A549 (cell line): ENCODE measurements around the gene CHRND. TPM values are rescaled to one million over a fixed set of nuclear protein-coding genes. Genes with fewer than 3 reads are reported as not detected.

Experiments
- ATAC-seq, 2 experiments: fragments of 200-7000 bp in 1 of 2; fragments of >200 bp in 1 of 2; cut with Nextera tagmentation in 1 of 2; cut with Tn5 transposase in 1 of 2; 3 replicates each; pipeline versions ENCODE4 v1.8.0 to v1.9.1; 2018 to 2020; ENCODE audit warnings: mild to moderate bottlenecking in 1 of 2, moderate library complexity in 1 of 2
- CTCF ChIA-PET: fragments of 300-600 bp; sonication (Branson Sonifier 250); formaldehyde crosslinking; extraction: SDS; loops from one replicate; lab custom pipeline; 2021; ENCODE audit warnings: antibody characterized with exemption, inconsistent platforms; lab: Yijun Ruan, JAX
- POLR2A ChIA-PET: fragments of 350-600 bp; formaldehyde crosslinking; extraction: SDS; loops from one replicate; lab custom pipeline; 2021; ENCODE audit warnings: antibody characterized with exemption, inconsistent platforms; lab: Yijun Ruan, JAX
- DNase-seq, 2 experiments: peaks; one replicate each; pipeline versions ENCODE4 v3.0.0 to v3.0.0-alpha.2; 2011 to 2016; ENCODE audit warnings: low read depth in 1 of 2, low spot score in 1 of 2
- FAIRE-seq: peaks from 2 replicates; lab custom pipeline; 2011; peaks lifted over from hg19 to GRCh38; lab: Jason Lieb, UNC
- H3K27ac ChIP-seq, 2 experiments: fragments of >200 bp; sonication (Bioruptor Twin); formaldehyde crosslinking; 3 replicates each; pipeline ENCODE4 v1.5.1; 2016 to 2017
- H3K4me1 ChIP-seq: fragments of >200 bp; sonication (Bioruptor Twin); formaldehyde crosslinking; 3 replicates; pipeline ENCODE4 v1.6.1; 2016
- H3K4me2 ChIP-seq: fragments of >200 bp; sonication (Bioruptor Twin); formaldehyde crosslinking; 3 replicates; pipeline ENCODE4 v1.6.1; 2016
- H3K4me3 ChIP-seq: fragments of >200 bp; sonication (Bioruptor Twin); formaldehyde crosslinking; 3 replicates; pipeline ENCODE4 v1.5.1; 2016
- H3K9me3 ChIP-seq: fragments of >200 bp; sonication (Bioruptor Twin); formaldehyde crosslinking; 3 replicates; pipeline ENCODE4 v1.6.1; 2016
- CBX2 ChIP-seq: fragments of 200-600 bp; sonication (generic); IDR thresholded peaks from 2 replicates; pipeline ENCODE4 v1.6.1; 2016; ENCODE audit warnings: low read depth, mild to moderate bottlenecking, borderline replicate concordance
- CHD4 ChIP-seq: fragments of 200-600 bp; sonication (generic); IDR thresholded peaks from 2 replicates; pipeline ENCODE4 v1.6.1; 2016; ENCODE audit warnings: antibody characterized with exemption, mild to moderate bottlenecking, borderline replicate concordance
- ELK1 ChIP-seq: fragments of 150-350 bp; IDR thresholded peaks from 2 replicates; pipeline ENCODE4 v1.6.1; 2014; ENCODE audit warnings: low read depth, mild to moderate bottlenecking, low read length
- FOSB ChIP-seq: fragments of 250-450 bp; sonication (Bioruptor Pico); IDR thresholded peaks from 2 replicates; pipeline ENCODE4 v1.5.0; 2020; ENCODE audit warnings: mild to moderate bottlenecking, moderate library complexity
- FOSL2 ChIP-seq, 2 experiments: fragments of 450-650 bp in 1 of 2; fragments of >200 bp in 1 of 2; sonication (Bioruptor Twin) in 1 of 2; formaldehyde crosslinking; IDR thresholded peaks; 2 replicates each; pipeline versions ENCODE4 v1.5.0 to v1.6.1; 2016 to 2020; ENCODE audit warnings: mild to moderate bottlenecking in 1 of 2, moderate library complexity in 1 of 2
- HOXB5 ChIP-seq: fragments of 250-450 bp; sonication (Bioruptor Pico); IDR thresholded peaks from 2 replicates; pipeline ENCODE4 v1.5.0; 2020; ENCODE audit warnings: mild to moderate bottlenecking, moderate library complexity
- KDM5A ChIP-seq: fragments of 200-600 bp; sonication (generic); IDR thresholded peaks from 2 replicates; pipeline ENCODE4 v1.6.1; 2016; ENCODE audit warnings: antibody characterized with exemption, mild to moderate bottlenecking
- NR3C1 ChIP-seq: fragments of >200 bp; sonication (Bioruptor Twin); formaldehyde crosslinking; IDR thresholded peaks from 3 replicates; pipeline ENCODE4 v1.6.1; 2017
- POLR2AphosphoS2 ChIP-seq: conservative IDR thresholded peaks from 2 replicates; pipeline ENCODE4 v1.6.1; 2012; ENCODE audit warnings: low read length, improper control_type of control experiment, inconsistent platforms
- RAD21 ChIP-seq, 2 experiments: fragments of >200 bp in 1 of 2; sonication (Bioruptor Twin) in 1 of 2; formaldehyde crosslinking in 1 of 2; IDR thresholded peaks in 1 of 2; conservative IDR thresholded peaks in 1 of 2; 2 replicates in 1 of 2; 3 replicates in 1 of 2; pipeline ENCODE4 v1.6.1; 2012 to 2018; ENCODE audit warnings: inconsistent platforms in 1 of 2
- RCOR1 ChIP-seq: fragments of 150-350 bp; IDR thresholded peaks from 2 replicates; pipeline ENCODE4 v1.6.1; 2014; ENCODE audit warnings: antibody characterized with exemption, low read length, low read depth
- REST ChIP-seq: fragments of 200-600 bp; sonication (generic); IDR thresholded peaks from 2 replicates; pipeline ENCODE4 v1.6.1; 2016; ENCODE audit warnings: antibody characterized with exemption, mild to moderate bottlenecking, moderate library complexity
- RNF2 ChIP-seq: fragments of 200-600 bp; sonication (generic); IDR thresholded peaks from 2 replicates; pipeline ENCODE4 v1.6.1; 2016; ENCODE audit warnings: low read depth, mild to moderate bottlenecking, antibody characterized with exemption, moderate library complexity, borderline replicate concordance
- ZNF302 ChIP-seq: fragments of 250-450 bp; sonication (Bioruptor Pico); IDR thresholded peaks from 2 replicates; pipeline ENCODE4 v1.9.0; 2021; ENCODE audit warnings: inconsistent platforms, mild to moderate bottlenecking, moderate library complexity
- WGBS: methylation state at CpG from one replicate; pipeline ENCODE4 v1.1.6; 2017; ENCODE audit errors: missing lambda C conversion rate; 5-methylcytosine and 5-hydroxymethylcytosine counted together
- polyA plus RNA-seq, 4 experiments: library from polyadenylated mRNA; depleted of rRNA in 3 of 4; stranded (reverse); fragments of >200 nt; fragmentation: RNase III in 1 of 4; extraction: RNeasy Plus Mini Kit Qiagen cat#74134 plus additional on column Dnase treatment in 1 of 4; gene quantifications; 2 replicates in 3 of 4; 3 replicates in 1 of 4; pipeline ENCODE4 v1.2.3, GENCODE V29; 2011 to 2017
- TF ChIP-seq, protein P1 (sequence below): IDR thresholded peaks from 2 replicates; pipeline ENCODE4 v1.6.1; 2012
- TF ChIP-seq, protein P2 (sequence below): fragments of >200 bp; sonication (Bioruptor Twin); formaldehyde crosslinking; IDR thresholded peaks from 3 replicates; pipeline ENCODE4 v1.6.1; 2016
- TF ChIP-seq, protein P3 (sequence below): IDR thresholded peaks from 2 replicates; pipeline ENCODE4 v1.6.1; 2012; ENCODE audit warnings: low read depth, borderline replicate concordance

The CHRND gene
- polyA plus RNA-seq, 2 of the 4 experiments (the other 2 are of a cell fraction), result not detected

DNA sequence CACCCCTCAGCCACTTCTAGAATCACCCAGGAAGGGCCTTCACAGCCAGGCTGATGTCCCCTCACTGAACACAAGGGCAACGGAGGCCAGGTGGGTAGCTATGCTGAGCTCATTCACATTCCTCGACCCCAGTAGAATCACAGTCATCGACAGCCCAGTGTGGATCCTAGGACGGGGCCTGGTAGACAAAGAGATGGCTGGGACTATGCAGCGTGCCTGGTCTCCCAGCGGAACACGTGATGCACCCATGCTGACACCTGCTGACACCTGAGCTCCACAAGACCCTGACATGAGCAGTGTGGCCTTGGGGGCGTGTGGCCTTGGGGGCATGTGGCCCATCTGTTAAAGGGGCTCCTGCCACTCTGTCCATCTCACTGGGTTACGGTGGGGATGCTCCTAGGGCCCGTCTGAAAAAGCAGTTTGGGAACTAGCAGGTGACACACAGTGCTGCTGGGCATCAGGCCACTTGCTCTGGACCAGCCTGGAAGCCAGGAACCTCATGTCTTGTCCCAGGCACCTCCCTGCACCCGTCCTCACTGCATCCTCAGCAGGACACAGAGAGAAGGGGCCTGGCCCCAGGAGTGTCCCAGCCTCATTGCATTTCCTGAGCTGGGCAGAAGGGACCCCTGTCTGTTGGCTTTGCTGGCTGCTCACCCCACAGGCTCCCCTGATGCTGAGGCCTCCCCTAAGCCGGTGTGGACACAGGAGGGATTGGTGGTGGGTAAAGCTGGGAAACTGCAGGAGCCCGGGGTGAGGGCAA is 48.0 kb upstream of the CHRND start:
- DNase-seq (no peak), FAIRE-seq (no peak), ATAC-seq (no peak)
- no peaks in the 10 kb centered on the region for H3K9me3 ChIP-seq
- no peak overlapping the region for H3K27ac ChIP-seq
- no peaks in the 10 kb centered on the region for H3K4me1 ChIP-seq
- 70% methylated on average over 8 of the region's 13 CpGs for WGBS
- ChIA-PET CTCF (interaction anchor here (0.7 to 3.8 kb wide), 2 partner anchors 31 to 44 kb away, joined by 3 to 19 read pairs; no protein-coding TSS in a partner anchor), POLR2A (no interaction called here)
- TF ChIP-seq RAD21 (conservative IDR thresholded peaks at IDR 0.05 in 1 of 2, IDR thresholded peaks at IDR 0.05 in 1 of 2), result no peak
- no peak for TF ChIP-seq RNF2
- TF ChIP-seq KDM5A, result no peak
- TF ChIP-seq NR3C1, result no peak
- no peak for TF ChIP-seq POLR2AphosphoS2
- TF ChIP-seq, protein P1, sequence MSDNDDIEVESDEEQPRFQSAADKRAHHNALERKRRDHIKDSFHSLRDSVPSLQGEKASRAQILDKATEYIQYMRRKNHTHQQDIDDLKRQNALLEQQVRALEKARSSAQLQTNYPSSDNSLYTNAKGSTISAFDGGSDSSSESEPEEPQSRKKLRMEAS, result no peak
- TF ChIP-seq, protein P2, sequence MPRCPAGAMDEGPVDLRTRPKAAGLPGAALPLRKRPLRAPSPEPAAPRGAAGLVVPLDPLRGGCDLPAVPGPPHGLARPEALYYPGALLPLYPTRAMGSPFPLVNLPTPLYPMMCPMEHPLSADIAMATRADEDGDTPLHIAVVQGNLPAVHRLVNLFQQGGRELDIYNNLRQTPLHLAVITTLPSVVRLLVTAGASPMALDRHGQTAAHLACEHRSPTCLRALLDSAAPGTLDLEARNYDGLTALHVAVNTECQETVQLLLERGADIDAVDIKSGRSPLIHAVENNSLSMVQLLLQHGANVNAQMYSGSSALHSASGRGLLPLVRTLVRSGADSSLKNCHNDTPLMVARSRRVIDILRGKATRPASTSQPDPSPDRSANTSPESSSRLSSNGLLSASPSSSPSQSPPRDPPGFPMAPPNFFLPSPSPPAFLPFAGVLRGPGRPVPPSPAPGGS, result no peak
- no peak for TF ChIP-seq CBX2
- no peak for TF ChIP-seq CHD4
- H3K4me3 ChIP-seq, result no peak overlapping the region
- H3K4me2 ChIP-seq, result no peak overlapping the region

GRCh38 chr2:232478571-232479340 is 47.2 kb upstream of the CHRND start:
- H3K27ac ChIP-seq, result no peak overlapping the region
- H3K4me2 ChIP-seq, result no peak overlapping the region
- no peaks in the 10 kb centered on the region for H3K4me1 ChIP-seq
- no peaks in the 10 kb centered on the region for H3K9me3 ChIP-seq
- TF ChIP-seq ZNF302 (CRISPR knock-in tag) (no peak), RCOR1 (no peak), RAD21 (conservative IDR thresholded peaks at IDR 0.05 in 1 of 2, IDR thresholded peaks at IDR 0.05 in 1 of 2) (no peak), FOSB (CRISPR knock-in tag) (no peak), ELK1 (no peak), REST (no peak), FOSL2 (IDR thresholded peaks at IDR 0.05) (no peak), FOSL2 (CRISPR knock-in tag; IDR thresholded peaks at IDR 0.05) (no peak), HOXB5 (no peak)
- TF ChIP-seq, protein P3, sequence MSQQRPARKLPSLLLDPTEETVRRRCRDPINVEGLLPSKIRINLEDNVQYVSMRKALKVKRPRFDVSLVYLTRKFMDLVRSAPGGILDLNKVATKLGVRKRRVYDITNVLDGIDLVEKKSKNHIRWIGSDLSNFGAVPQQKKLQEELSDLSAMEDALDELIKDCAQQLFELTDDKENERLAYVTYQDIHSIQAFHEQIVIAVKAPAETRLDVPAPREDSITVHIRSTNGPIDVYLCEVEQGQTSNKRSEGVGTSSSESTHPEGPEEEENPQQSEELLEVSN, result no peak
- ChIA-PET CTCF (interaction anchor here (3.8 kb wide), 1 partner anchor 43 kb away, joined by 19 read pairs; no protein-coding TSS in a partner anchor), POLR2A (no interaction called here)
- ATAC-seq (peak in 1 of 2 experiments; percentile 12; a peak in 3 of 6 replicates), DNase-seq (no peak), FAIRE-seq (no peak)
- H3K4me3 ChIP-seq, result no peak overlapping the region
- 48% methylated on average over 12 of the region's 19 CpGs for WGBS
